Stimulated activated memory B cell treated with anti-CD40 and anti-IgM and Interleukin-4, amounts not matched to agents 10 μg/mL and 1 μg/mL and 100 μg/mL, for 72 hours (primary cell): ENCODE measurements around the gene CORO2B.

Experiments used
- ATAC-seq: fragments of 150-1000 bp; cut with Tn5 transposase; 2 replicates; pipeline ENCODE4 v1.10.0; 2021
- H3K27ac Mint-ChIP-seq: one replicate; pipeline ENCODE4 v1.8.0; 2022; ENCODE audit warnings: mild to moderate bottlenecking, mixed read lengths
- H3K27me3 Mint-ChIP-seq: one replicate; pipeline ENCODE4 v1.8.0; 2022; ENCODE audit warnings: mixed read lengths
- H3K36me3 Mint-ChIP-seq: one replicate; pipeline ENCODE4 v1.8.0; 2022; ENCODE audit warnings: mixed read lengths
- H3K4me1 Mint-ChIP-seq: one replicate; pipeline ENCODE4 v1.8.0; 2022; ENCODE audit warnings: mixed read lengths
- H3K4me3 Mint-ChIP-seq: one replicate; pipeline ENCODE4 v1.8.0; 2022; ENCODE audit warnings: mild to moderate bottlenecking, moderate library complexity, mixed read lengths
- H3K9me3 Mint-ChIP-seq: one replicate; pipeline ENCODE4 v1.8.0; 2022; ENCODE audit warnings: mixed read lengths

The CORO2B gene

GRCh38 chr15:68719672-68720071, 140.9 kb downstream of the CORO2B start:
- H3K27ac Mint-ChIP-seq: no peak overlapping the region
- H3K9me3 Mint-ChIP-seq: no peaks in the 10 kb centered on the region
- no peaks in the 10 kb centered on the region for H3K4me1 Mint-ChIP-seq
- H3K36me3 Mint-ChIP-seq: no peaks in the 10 kb centered on the region
- ATAC-seq: no peak
- H3K4me3 Mint-ChIP-seq: no peak overlapping the region
- H3K27me3 Mint-ChIP-seq: peaks cover 32% of the 10 kb centered on the region

- Mint-ChIP-seq H3K36me3 (no peaks in the 10 kb centered on the region), H3K27me3 (peaks cover 17% of the 10 kb centered on the region), H3K4me3 (no peak overlapping the region), H3K4me1 (no peaks in the 10 kb centered on the region), H3K27ac (no peak overlapping the region), H3K9me3 (no peaks in the 10 kb centered on the region)
- no peak for ATAC-seq
Measured at GRCh38 chr15:68721886-68722285, 143.1 kb downstream of the CORO2B start.

GRCh38 chr15:68725736-68726135, 146.9 kb downstream of the CORO2B start:
- Mint-ChIP-seq H3K27me3 (no peaks in the 10 kb centered on the region), H3K9me3 (no peaks in the 10 kb centered on the region), H3K36me3 (no peaks in the 10 kb centered on the region), H3K27ac (no peak overlapping the region), H3K4me1 (no peaks in the 10 kb centered on the region), H3K4me3 (no peak overlapping the region)
- ATAC-seq: no peak

GRCh38 chr15:68726246-68726645, 147.5 kb downstream of the CORO2B start:
- Mint-ChIP-seq H3K27ac (no peak overlapping the region), H3K36me3 (no peaks in the 10 kb centered on the region), H3K4me1 (no peaks in the 10 kb centered on the region), H3K27me3 (no peaks in the 10 kb centered on the region), H3K9me3 (no peaks in the 10 kb centered on the region), H3K4me3 (no peak overlapping the region)
- ATAC-seq: no peak

GRCh38 chr15:68729789-68730411, 151.1 kb downstream of the CORO2B start:
- Mint-ChIP-seq H3K27ac (no peak overlapping the region), H3K36me3 (no peaks in the 10 kb centered on the region)

GRCh38 chr15:68730471-68730919, 151.7 kb downstream of the CORO2B start:
- Mint-ChIP-seq H3K4me1 (peaks cover 22% of the 10 kb centered on the region), H3K9me3 (no peaks in the 10 kb centered on the region)
- ATAC-seq: no peak

More at GRCh38 chr15:68729789-68730411, 151.1 kb downstream of the CORO2B start:
- ATAC-seq: no peak
- no peak overlapping the region for H3K4me3 Mint-ChIP-seq
- no peaks in the 10 kb centered on the region for H3K27me3 Mint-ChIP-seq
- peaks cover 16% of the 10 kb centered on the region for H3K4me1 Mint-ChIP-seq
- no peaks in the 10 kb centered on the region for H3K9me3 Mint-ChIP-seq

GRCh38 chr15:68730976-68731897, 152.4 kb downstream of the CORO2B start:
- peaks cover 27% of the 10 kb centered on the region for H3K4me1 Mint-ChIP-seq
- H3K36me3 Mint-ChIP-seq: no peaks in the 10 kb centered on the region
- ATAC-seq: no peak
- H3K27me3 Mint-ChIP-seq: no peaks in the 10 kb centered on the region
- no peak overlapping the region for H3K27ac Mint-ChIP-seq
- H3K9me3 Mint-ChIP-seq: no peaks in the 10 kb centered on the region
- no peak overlapping the region for H3K4me3 Mint-ChIP-seq

More at GRCh38 chr15:68730471-68730919, 151.7 kb downstream of the CORO2B start:
- H3K4me3 Mint-ChIP-seq: no peak overlapping the region
- H3K27me3 Mint-ChIP-seq: no peaks in the 10 kb centered on the region
- H3K27ac Mint-ChIP-seq: no peak overlapping the region
- H3K36me3 Mint-ChIP-seq: no peaks in the 10 kb centered on the region

- no peak overlapping the region for H3K4me3 Mint-ChIP-seq
- no peaks in the 10 kb centered on the region for H3K27me3 Mint-ChIP-seq
- H3K9me3 Mint-ChIP-seq: no peaks in the 10 kb centered on the region
- H3K27ac Mint-ChIP-seq: no peak overlapping the region
- no peak for ATAC-seq
- no peaks in the 10 kb centered on the region for H3K36me3 Mint-ChIP-seq
- peaks cover 27% of the 10 kb centered on the region for H3K4me1 Mint-ChIP-seq
Measured at GRCh38 chr15:68732451-68732850, 153.7 kb downstream of the CORO2B start.

- H3K27me3 Mint-ChIP-seq: no peaks in the 10 kb centered on the region
- H3K27ac Mint-ChIP-seq: no peak overlapping the region
- H3K4me1 Mint-ChIP-seq: peaks cover 27% of the 10 kb centered on the region
- no peak overlapping the region for H3K4me3 Mint-ChIP-seq
- ATAC-seq: no peak
- H3K36me3 Mint-ChIP-seq: no peaks in the 10 kb centered on the region
- no peaks in the 10 kb centered on the region for H3K9me3 Mint-ChIP-seq
Measured at GRCh38 chr15:68733666-68734065, 154.9 kb downstream of the CORO2B start.

GRCh38 chr15:68734352-68734751, 155.6 kb downstream of the CORO2B start:
- peaks cover 27% of the 10 kb centered on the region for H3K4me1 Mint-ChIP-seq
- ATAC-seq: no peak
- no peaks in the 10 kb centered on the region for H3K9me3 Mint-ChIP-seq
- no peak overlapping the region for H3K27ac Mint-ChIP-seq
- no peaks in the 10 kb centered on the region for H3K27me3 Mint-ChIP-seq
- no peak overlapping the region for H3K4me3 Mint-ChIP-seq
- H3K36me3 Mint-ChIP-seq: no peaks in the 10 kb centered on the region

GRCh38 chr15:68734881-68735280, 156.1 kb downstream of the CORO2B start:
- Mint-ChIP-seq H3K27me3 (no peaks in the 10 kb centered on the region), H3K9me3 (no peaks in the 10 kb centered on the region), H3K4me1 (peaks cover 27% of the 10 kb centered on the region), H3K27ac (no peak overlapping the region), H3K4me3 (no peak overlapping the region), H3K36me3 (no peaks in the 10 kb centered on the region)
- no peak for ATAC-seq

- peaks cover 27% of the 10 kb centered on the region for H3K4me1 Mint-ChIP-seq
- H3K9me3 Mint-ChIP-seq: no peaks in the 10 kb centered on the region
- no peak overlapping the region for H3K4me3 Mint-ChIP-seq
- no peaks in the 10 kb centered on the region for H3K36me3 Mint-ChIP-seq
- H3K27me3 Mint-ChIP-seq: no peaks in the 10 kb centered on the region
- H3K27ac Mint-ChIP-seq: no peak overlapping the region
- ATAC-seq: no peak
Measured at GRCh38 chr15:68735610-68736009, 156.8 kb downstream of the CORO2B start.

GRCh38 chr15:68739390-68740080, 160.7 kb downstream of the CORO2B start:
- Mint-ChIP-seq H3K27ac (no peak overlapping the region), H3K36me3 (no peaks in the 10 kb centered on the region), H3K9me3 (no peaks in the 10 kb centered on the region), H3K4me1 (peaks cover 14% of the 10 kb centered on the region), H3K4me3 (no peak overlapping the region), H3K27me3 (peaks cover 9% of the 10 kb centered on the region)
- no peak for ATAC-seq

GRCh38 chr15:68743256-68743655, 164.5 kb downstream of the CORO2B start:
- Mint-ChIP-seq H3K27ac (no peak overlapping the region), H3K9me3 (no peaks in the 10 kb centered on the region), H3K4me3 (no peak overlapping the region), H3K36me3 (no peaks in the 10 kb centered on the region), H3K27me3 (peaks cover 22% of the 10 kb centered on the region), H3K4me1 (no peaks in the 10 kb centered on the region)
- ATAC-seq: no peak

- no peak overlapping the region for H3K4me3 Mint-ChIP-seq
- no peaks in the 10 kb centered on the region for H3K36me3 Mint-ChIP-seq
- ATAC-seq: no peak
- no peak overlapping the region for H3K27ac Mint-ChIP-seq
- H3K4me1 Mint-ChIP-seq: peaks cover 5% of the 10 kb centered on the region
- peaks cover 6% of the 10 kb centered on the region for H3K9me3 Mint-ChIP-seq
- H3K27me3 Mint-ChIP-seq: peaks cover 28% of the 10 kb centered on the region
Measured at GRCh38 chr15:68749365-68749764, 170.6 kb downstream of the CORO2B start.
